Activated CD4-positive, alpha-beta memory T cell treated with anti-CD3 and anti-CD28 coated beads for 36 hours (primary cell): ENCODE data around the gene SBSN. TPM values are rescaled to one million over a fixed set of nuclear protein-coding genes. Genes with fewer than 3 reads are reported as not detected.

Source experiments
- CTCF ChIA-PET: fragments of 350-600 bp; sonication (Branson Sonifier 250); formaldehyde crosslinking; loops from one replicate; lab custom pipeline; 2021; ENCODE audit warnings: antibody characterized with exemption, inconsistent platforms; lab: Charles Lee
- POLR2A ChIA-PET: fragments of 350-600 bp; sonication (Branson Sonifier 250); formaldehyde crosslinking; loops from one replicate; lab custom pipeline; 2021; ENCODE audit warnings: antibody characterized with exemption; lab: Charles Lee
- DNase-seq: peaks from one replicate; pipeline ENCODE4 v3.0.0-alpha.2; 2020
- H3K27ac Mint-ChIP-seq: one replicate; pipeline ENCODE4 v1.8.0; 2021; ENCODE audit warnings: mixed read lengths
- H3K27me3 Mint-ChIP-seq: one replicate; pipeline ENCODE4 v1.8.0; 2021; ENCODE audit warnings: mixed read lengths
- H3K36me3 Mint-ChIP-seq: one replicate; pipeline ENCODE4 v1.8.0; 2021; ENCODE audit warnings: mixed read lengths
- H3K4me1 Mint-ChIP-seq: one replicate; pipeline ENCODE4 v1.8.0; 2021; ENCODE audit warnings: low read depth, mixed read lengths
- H3K4me3 Mint-ChIP-seq: one replicate; pipeline ENCODE4 v1.8.0; 2021; ENCODE audit warnings: mild to moderate bottlenecking, mixed read lengths
- H3K9me3 Mint-ChIP-seq: one replicate; pipeline ENCODE4 v1.8.0; 2021; ENCODE audit warnings: mixed read lengths
- intact Hi-C: fragments of 100-400 bp; cut with micrococcal nuclease; formaldehyde crosslinking; loops from one replicate; pipeline ENCODE4 v1.15.1; 2023
- total RNA-seq, 2 experiments: library from RNA; stranded (reverse); gene quantifications; one replicate each; pipeline ENCODE4 v1.2.3, GENCODE V29; 2021

Gene SBSN
- under 1 TPM in 1 of 2 experiments, not detected in 1; 0.10 TPM for total RNA-seq

GRCh38 chr19:35528218-35529038, at the start of gene SBSN:
Gene SBSN (minus strand): TSS chr19:35528311. CDS start chr19:35528281, 30 bp downstream.
- no peaks in the 10 kb centered on the region for H3K36me3 Mint-ChIP-seq
- H3K27me3 Mint-ChIP-seq: peaks cover 47% of the 10 kb centered on the region
- no peak within 1 kb of the TSS for H3K27ac Mint-ChIP-seq
- DNase-seq: no peak
- H3K4me3 Mint-ChIP-seq: no peak within 1 kb of the TSS
- ChIA-PET CTCF (interaction anchor here (1.3 to 1.4 kb wide), 2 partner anchors 34 to 176 kb away, joined by 3 to 4 read pairs; no protein-coding TSS in a partner anchor), POLR2A (no interaction called here)
- H3K9me3 Mint-ChIP-seq: no peaks in the 10 kb centered on the region
- intact Hi-C loops: no loop called here
- peaks cover 6% of the 10 kb centered on the region for H3K4me1 Mint-ChIP-seq

GRCh38 chr19:35571406-35571965, 43.4 kb upstream of the SBSN start:
- peaks cover 10% of the 10 kb centered on the region for H3K36me3 Mint-ChIP-seq
- H3K9me3 Mint-ChIP-seq: peaks cover 21% of the 10 kb centered on the region
- ChIA-PET POLR2A (no interaction called here), CTCF (no interaction called here)
- H3K27me3 Mint-ChIP-seq: peaks cover 23% of the 10 kb centered on the region
- H3K4me3 Mint-ChIP-seq: no peak overlapping the region
- H3K27ac Mint-ChIP-seq: no peak overlapping the region
- intact Hi-C loops: no loop called here
- H3K4me1 Mint-ChIP-seq: no peaks in the 10 kb centered on the region
- DNase-seq: no peak

- no peaks in the 10 kb centered on the region for H3K36me3 Mint-ChIP-seq
- no peak overlapping the region for H3K27ac Mint-ChIP-seq
- intact Hi-C loops: no loop called here
- no peak for DNase-seq
- H3K27me3 Mint-ChIP-seq: peaks cover 27% of the 10 kb centered on the region
- POLR2A ChIA-PET: no interaction called here
- CTCF ChIA-PET: no interaction called here
- no peaks in the 10 kb centered on the region for H3K4me1 Mint-ChIP-seq
- no peak overlapping the region for H3K4me3 Mint-ChIP-seq
- H3K9me3 Mint-ChIP-seq: peaks cover 3% of the 10 kb centered on the region
Observed at GRCh38 chr19:35569281-35569781, 41.2 kb upstream of the SBSN start.

- no peak overlapping the region for H3K4me3 Mint-ChIP-seq
- no peaks in the 10 kb centered on the region for H3K4me1 Mint-ChIP-seq
- H3K27me3 Mint-ChIP-seq: peaks cover 35% of the 10 kb centered on the region
- POLR2A ChIA-PET: no interaction called here
- H3K9me3 Mint-ChIP-seq: no peaks in the 10 kb centered on the region
- intact Hi-C loops: loop anchor here (1.0 kb wide), 1 partner anchor 19 kb away; no protein-coding TSS in a partner anchor
- no peak for DNase-seq
- H3K27ac Mint-ChIP-seq: no peak overlapping the region
- H3K36me3 Mint-ChIP-seq: no peaks in the 10 kb centered on the region
- CTCF ChIA-PET: interaction anchor here (0.6 kb wide), 1 partner anchor 15 kb away, joined by 3 read pairs; no protein-coding TSS in a partner anchor
Observed at GRCh38 chr19:35566738-35567137, 38.6 kb upstream of the SBSN start.

- H3K4me3 Mint-ChIP-seq: no peak overlapping the region
- POLR2A ChIA-PET: interaction anchor here (0.9 kb wide), 1 partner anchor 48 kb away, joined by 3 read pairs; no protein-coding TSS in a partner anchor
Observed at GRCh38 chr19:35565016-35565856, 37.1 kb upstream of the SBSN start.

GRCh38 chr19:35563207-35563829, 35.2 kb upstream of the SBSN start, which contains the start of gene ATP4A:
Gene ATP4A (minus strand): TSS chr19:35563658. CDS start chr19:35563629, 29 bp downstream.
- H3K9me3 Mint-ChIP-seq: no peaks in the 10 kb centered on the region
- DNase-seq: no peak
- H3K4me3 Mint-ChIP-seq: no peak within 1 kb of the TSS
- POLR2A ChIA-PET: no interaction called here
- H3K27me3 Mint-ChIP-seq: peaks cover 46% of the 10 kb centered on the region
- intact Hi-C loops: no loop called here
- peaks cover 4% of the 10 kb centered on the region for H3K4me1 Mint-ChIP-seq
- H3K27ac Mint-ChIP-seq: no peak within 1 kb of the TSS
- CTCF ChIA-PET: interaction anchor here (2.5 kb wide), 1 partner anchor 29 kb away, joined by 10 read pairs; no protein-coding TSS in a partner anchor
- H3K36me3 Mint-ChIP-seq: no peaks in the 10 kb centered on the region

More at GRCh38 chr19:35565016-35565856, 37.1 kb upstream of the SBSN start:
- Mint-ChIP-seq H3K4me1 (no peaks in the 10 kb centered on the region), H3K9me3 (no peaks in the 10 kb centered on the region), H3K27me3 (peaks cover 39% of the 10 kb centered on the region), H3K27ac (no peak overlapping the region), H3K36me3 (no peaks in the 10 kb centered on the region)
- CTCF ChIA-PET: interaction anchor here (0.9 kb wide), 1 partner anchor 27 kb away, joined by 3 read pairs; no protein-coding TSS in a partner anchor
- no peak for DNase-seq
- intact Hi-C loops: no loop called here

GRCh38 chr19:35562776-35563175, 34.7 kb upstream of the SBSN start:
- Mint-ChIP-seq H3K36me3 (no peaks in the 10 kb centered on the region), H3K4me3 (no peak overlapping the region), H3K9me3 (no peaks in the 10 kb centered on the region), H3K4me1 (peaks cover 5% of the 10 kb centered on the region), H3K27ac (no peak overlapping the region), H3K27me3 (peaks cover 47% of the 10 kb centered on the region)
- DNase-seq: no peak
- intact Hi-C loops: no loop called here
- ChIA-PET CTCF (interaction anchor here (2.5 kb wide), 1 partner anchor 29 kb away, joined by 10 read pairs; no protein-coding TSS in a partner anchor), POLR2A (no interaction called here)

- no peak overlapping the region for H3K27ac Mint-ChIP-seq
- intact Hi-C loops: no loop called here
- H3K27me3 Mint-ChIP-seq: peaks cover 48% of the 10 kb centered on the region
- no peaks in the 10 kb centered on the region for H3K9me3 Mint-ChIP-seq
- DNase-seq: no peak
- H3K4me3 Mint-ChIP-seq: no peak overlapping the region
- CTCF ChIA-PET: interaction anchor here (2.5 kb wide), 1 partner anchor 30 kb away, joined by 10 read pairs; no protein-coding TSS in a partner anchor
- POLR2A ChIA-PET: no interaction called here
- no peaks in the 10 kb centered on the region for H3K36me3 Mint-ChIP-seq
- peaks cover 6% of the 10 kb centered on the region for H3K4me1 Mint-ChIP-seq
Observed at GRCh38 chr19:35562336-35562735, 34.2 kb upstream of the SBSN start.

- peaks cover 46% of the 10 kb centered on the region for H3K27me3 Mint-ChIP-seq
- POLR2A ChIA-PET: no interaction called here
- H3K36me3 Mint-ChIP-seq: no peaks in the 10 kb centered on the region
Observed at GRCh38 chr19:35561436-35561835, 33.3 kb upstream of the SBSN start.

GRCh38 chr19:35560677-35561076, 32.6 kb upstream of the SBSN start:
- no peak overlapping the region for H3K27ac Mint-ChIP-seq
- peaks cover 46% of the 10 kb centered on the region for H3K27me3 Mint-ChIP-seq
- DNase-seq: no peak
- H3K4me3 Mint-ChIP-seq: no peak overlapping the region
- H3K4me1 Mint-ChIP-seq: peaks cover 9% of the 10 kb centered on the region
- POLR2A ChIA-PET: no interaction called here
- no peaks in the 10 kb centered on the region for H3K36me3 Mint-ChIP-seq
- intact Hi-C loops: no loop called here
- CTCF ChIA-PET: interaction anchor here (5.2 kb wide), 1 partner anchor 12 kb away, joined by 31 read pairs; no protein-coding TSS in a partner anchor
- no peaks in the 10 kb centered on the region for H3K9me3 Mint-ChIP-seq

More at GRCh38 chr19:35561436-35561835, 33.3 kb upstream of the SBSN start:
- peaks cover 9% of the 10 kb centered on the region for H3K4me1 Mint-ChIP-seq
- DNase-seq: no peak
- intact Hi-C loops: no loop called here
- CTCF ChIA-PET: no interaction called here
- no peaks in the 10 kb centered on the region for H3K9me3 Mint-ChIP-seq
- no peak overlapping the region for H3K27ac Mint-ChIP-seq
- no peak overlapping the region for H3K4me3 Mint-ChIP-seq

- H3K27ac Mint-ChIP-seq: no peak overlapping the region
- H3K27me3 Mint-ChIP-seq: peaks cover 43% of the 10 kb centered on the region
- ChIA-PET CTCF (interaction anchor here (5.2 kb wide), 1 partner anchor 12 kb away, joined by 31 read pairs; no protein-coding TSS in a partner anchor), POLR2A (no interaction called here)
- no peaks in the 10 kb centered on the region for H3K9me3 Mint-ChIP-seq
- DNase-seq: no peak
- no peak overlapping the region for H3K4me3 Mint-ChIP-seq
- intact Hi-C loops: no loop called here
- H3K4me1 Mint-ChIP-seq: peaks cover 9% of the 10 kb centered on the region
- no peaks in the 10 kb centered on the region for H3K36me3 Mint-ChIP-seq
Observed at GRCh38 chr19:35560271-35560670, 32.2 kb upstream of the SBSN start.
